H9 (cell line): ENCODE data around the gene SPTBN1. TPM values are rescaled to one million over a fixed set of nuclear protein-coding genes. Genes with fewer than 3 reads are reported as not detected.

Experiments used
- DNase-seq: peaks from one replicate; pipeline ENCODE4 v3.0.0-alpha.2; 2017
- H2AFZ ChIP-seq: one replicate; pipeline ENCODE4 v1.6.1; 2013; ENCODE audit warnings: mild to moderate bottlenecking, low read length, control low read depth, moderate library complexity
- H2AK5ac ChIP-seq: 2 replicates; pipeline ENCODE4 v1.6.1; 2013; ENCODE audit warnings: low read length, control low read depth, mixed read lengths; ENCODE audit not compliant: insufficient read length
- H2BK120ac ChIP-seq: one replicate; pipeline ENCODE4 v1.6.1; 2013; ENCODE audit warnings: low read depth, mild to moderate bottlenecking, low read length, control low read depth, inconsistent platforms; ENCODE audit not compliant: poor library complexity, severe bottlenecking
- H2BK12ac ChIP-seq: 2 replicates; pipeline ENCODE4 v1.6.1; 2013; ENCODE audit warnings: low read length, control low read depth, mixed read lengths, low read depth; ENCODE audit not compliant: insufficient read length
- H2BK15ac ChIP-seq: 2 replicates; pipeline ENCODE4 v1.6.1; 2013; ENCODE audit warnings: low read depth, low read length, control low read depth
- H2BK20ac ChIP-seq: one replicate; pipeline ENCODE4 v1.6.1; 2013; ENCODE audit warnings: low read depth, mild to moderate bottlenecking, low read length, control low read depth, inconsistent platforms; ENCODE audit not compliant: poor library complexity, severe bottlenecking
- H2BK5ac ChIP-seq: 2 replicates; pipeline ENCODE4 v1.6.1; 2013; ENCODE audit warnings: low read length, control low read depth, mixed read lengths; ENCODE audit not compliant: insufficient read length
- H3K14ac ChIP-seq: 2 replicates; pipeline ENCODE4 v1.6.1; 2013; ENCODE audit warnings: low read length, control low read depth; ENCODE audit not compliant: insufficient read depth
- H3K18ac ChIP-seq: 2 replicates; pipeline ENCODE4 v1.6.1; 2013; ENCODE audit warnings: low read depth, mild to moderate bottlenecking, mixed read lengths, low read length, control low read depth; ENCODE audit not compliant: insufficient read length
- H3K23ac ChIP-seq: 2 replicates; pipeline ENCODE4 v1.6.1; 2013; ENCODE audit warnings: low read length, control low read depth, mixed read lengths, low read depth; ENCODE audit not compliant: insufficient read length
- H3K23me2 ChIP-seq: 2 replicates; pipeline ENCODE4 v1.6.1; 2013; ENCODE audit warnings: low read depth, mild to moderate bottlenecking, mixed read lengths, low read length, control low read depth; ENCODE audit not compliant: insufficient read length, poor library complexity, severe bottlenecking
- H3K27ac ChIP-seq: 2 replicates; pipeline ENCODE4 v1.5.1; 2013; ENCODE audit warnings: low read length, control low read depth, mixed read lengths, low read depth; ENCODE audit not compliant: insufficient read length
- H3K27me3 ChIP-seq: 2 replicates; pipeline ENCODE4 v1.6.1; 2013; ENCODE audit warnings: low read length, control low read depth, inconsistent platforms; ENCODE audit not compliant: insufficient read depth
- H3K4ac ChIP-seq: 2 replicates; pipeline ENCODE4 v1.6.1; 2013; ENCODE audit warnings: low read depth, mild to moderate bottlenecking, control low read depth, inconsistent platforms, low read length, moderate library complexity
- H3K4me1 ChIP-seq: 2 replicates; pipeline ENCODE4 v1.6.1; 2013; ENCODE audit warnings: low read length, control low read depth, inconsistent platforms; ENCODE audit not compliant: insufficient read depth
- H3K4me2 ChIP-seq: 2 replicates; pipeline ENCODE4 v1.6.1; 2013; ENCODE audit warnings: low read length, control low read depth, mixed read lengths; ENCODE audit not compliant: insufficient read length, insufficient read depth
- H3K56ac ChIP-seq: 2 replicates; pipeline ENCODE4 v1.6.1; 2013; ENCODE audit warnings: low read depth, mild to moderate bottlenecking, mixed read lengths, low read length, control low read depth; ENCODE audit not compliant: insufficient read length
- H3K79me1 ChIP-seq: 2 replicates; pipeline ENCODE4 v1.6.1; 2013; ENCODE audit warnings: low read depth, mild to moderate bottlenecking, moderate library complexity, low read length, control low read depth, inconsistent platforms; ENCODE audit not compliant: insufficient read depth, poor library complexity, severe bottlenecking
- H3K79me2 ChIP-seq: 2 replicates; pipeline ENCODE4 v1.6.1; 2013; ENCODE audit warnings: low read length, control low read depth, inconsistent platforms; ENCODE audit not compliant: insufficient read depth
- H3K9ac ChIP-seq: 2 replicates; pipeline ENCODE4 v1.6.1; 2013; ENCODE audit warnings: low read length, control low read depth, mixed read lengths; ENCODE audit not compliant: insufficient read length; ENCODE audit errors: extremely low read depth
- H3K9me3 ChIP-seq: one replicate; pipeline ENCODE4 v1.6.1; 2013; ENCODE audit warnings: low read depth, low read length, inconsistent platforms; ENCODE audit not compliant: control insufficient read depth
- H3T11ph ChIP-seq: one replicate; pipeline ENCODE4 v1.6.1; 2013; ENCODE audit warnings: mild to moderate bottlenecking, low read length, control low read depth, inconsistent platforms
- H4K20me1 ChIP-seq: one replicate; pipeline ENCODE4 v1.6.1; 2013; ENCODE audit not compliant: control insufficient read depth, insufficient read length, insufficient read depth
- H4K5ac ChIP-seq: 2 replicates; pipeline ENCODE4 v1.6.1; 2013; ENCODE audit warnings: low read depth, mild to moderate bottlenecking, mixed read lengths, low read length, control low read depth; ENCODE audit not compliant: insufficient read length
- H4K8ac ChIP-seq: replicated peaks from 2 replicates; pipeline ENCODE4 v1.6.1; 2013; ENCODE audit warnings: low read length, control low read depth, mixed read lengths, low read depth; ENCODE audit not compliant: insufficient read length
- H4K91ac ChIP-seq: 2 replicates; pipeline ENCODE4 v1.6.1; 2013; ENCODE audit warnings: low read depth, mild to moderate bottlenecking, moderate library complexity, mixed read lengths, low read length, control low read depth; ENCODE audit not compliant: insufficient read length
- H3K27ac Mint-ChIP-seq, 3 experiments: 2 replicates in 2 of 3; 3 replicates in 1 of 3; pipeline ENCODE4 v1.8.0; 2020 to 2021; ENCODE audit warnings: mixed read lengths in 3 of 3, mild to moderate bottlenecking in 1 of 3, moderate library complexity in 1 of 3
- H3K27me3 Mint-ChIP-seq: 2 replicates; pipeline ENCODE4 v1.8.0; 2021; ENCODE audit warnings: low read depth, mild to moderate bottlenecking, moderate library complexity, mixed read lengths
- H3K36me3 Mint-ChIP-seq, 3 experiments: 2 replicates in 2 of 3; 3 replicates in 1 of 3; pipeline ENCODE4 v1.8.0; 2020 to 2021; ENCODE audit warnings: low read depth in 3 of 3, mixed read lengths in 3 of 3; ENCODE audit not compliant: insufficient read depth in 1 of 3
- H3K4me1 Mint-ChIP-seq, 2 experiments: 2 replicates each; pipeline ENCODE4 v1.8.0; 2020; ENCODE audit warnings: mixed read lengths in 2 of 2
- H3K4me3 Mint-ChIP-seq, 2 experiments: 2 replicates in 1 of 2; 3 replicates in 1 of 2; pipeline ENCODE4 v1.8.0; 2020 to 2021; ENCODE audit warnings: mild to moderate bottlenecking in 2 of 2, mixed read lengths in 2 of 2, moderate library complexity in 1 of 2
- H3K9me3 Mint-ChIP-seq, 2 experiments: 2 replicates in 1 of 2; 3 replicates in 1 of 2; pipeline ENCODE4 v1.8.0; 2020; ENCODE audit warnings: mild to moderate bottlenecking in 2 of 2, mixed read lengths in 2 of 2, moderate library complexity in 1 of 2
- CTCF ChIP-seq: fragments of 200-600 bp; sonication (generic); conservative IDR thresholded peaks from 3 replicates; pipeline ENCODE4 v1.8.0; 2021; ENCODE audit warnings: antibody characterized with exemption, mild to moderate bottlenecking
- WGBS: extraction: QIAGEN DNeasy Blood & Tissue Kit; methylation state at CpG from one replicate; pipeline ENCODE4 v1.1.7; 2013; ENCODE audit warnings: missing lambda C conversion rate, low lambda C conversion rate, mixed read lengths; ENCODE audit not compliant: insufficient read length; ENCODE audit errors: extremely low coverage; 5-methylcytosine and 5-hydroxymethylcytosine counted together
- total RNA-seq: library from RNA; stranded (reverse); gene quantifications from 2 replicates; pipeline ENCODE4 v1.2.1, GENCODE V29; 2021

Gene SPTBN1
- total RNA-seq, 1 experiment from 2014 or later: 164 TPM

- Histone ChIP-seq H4K5ac (no peak overlapping the region), H3K27me3 (no peaks in the 10 kb centered on the region), H3K9ac (no peak overlapping the region), H2AK5ac (no peak overlapping the region), H3K14ac (no peak overlapping the region), H3K56ac (no peak overlapping the region), H3K4me1 (no peaks in the 10 kb centered on the region), H3K23ac (no peak overlapping the region), H2BK20ac (no peak overlapping the region), H3K79me2 (no peaks in the 10 kb centered on the region; the same call in 1 of the 2 replicates), H3K4me2 (no peak overlapping the region), H2BK12ac (no peak overlapping the region), H3K4ac (no peak overlapping the region), H3K9me3 (no peaks in the 10 kb centered on the region), H3K27ac (no peak overlapping the region), H4K20me1 (no peaks in the 10 kb centered on the region), H2AFZ (no peak overlapping the region), H3K23me2 (no peaks in the 10 kb centered on the region), H2BK120ac (no peak overlapping the region), H2BK5ac (no peak overlapping the region), H3K18ac (no peak overlapping the region), H3T11ph (no peak overlapping the region), H4K8ac (no peak overlapping the region), H3K79me1 (no peaks in the 10 kb centered on the region), H2BK15ac (no peak overlapping the region), H4K91ac (no peak overlapping the region)
- Mint-ChIP-seq H3K27ac (0 out of 7 replicates have a peak overlapping the region, but pooled peaks of 2 of the 3 experiments have one; percentile 47 to 48), H3K4me3 (no peak overlapping the region), H3K36me3 (no peaks in the 10 kb centered on the region; a peak in 1 of 7 replicates), H3K9me3 (no peaks in the 10 kb centered on the region), H3K4me1 (peaks cover 10 to 21% of the 10 kb centered on the region in 2 experiments), H3K27me3 (no peaks in the 10 kb centered on the region)
- DNase-seq: peak; percentile 75
- peak; percentile 90 for TF ChIP-seq CTCF
- WGBS: no CpG with 5 or more reads among the region's 3 CpGs
Observed at GRCh38 chr2:54503192-54503591, 47.1 kb downstream of the SPTBN1 start.
